ENCODE data around the gene TP53RK. TPM values are rescaled to one million over a fixed set of nuclear protein-coding genes. Genes with fewer than 3 reads are reported as not detected.

The TP53RK gene
- total and polyA plus RNA-seq, 2 of the 13 experiments (the other 11 are each of a cell fraction or from before 2014, with no cell fraction given), result 12.9 to 25.5 TPM

DNA sequence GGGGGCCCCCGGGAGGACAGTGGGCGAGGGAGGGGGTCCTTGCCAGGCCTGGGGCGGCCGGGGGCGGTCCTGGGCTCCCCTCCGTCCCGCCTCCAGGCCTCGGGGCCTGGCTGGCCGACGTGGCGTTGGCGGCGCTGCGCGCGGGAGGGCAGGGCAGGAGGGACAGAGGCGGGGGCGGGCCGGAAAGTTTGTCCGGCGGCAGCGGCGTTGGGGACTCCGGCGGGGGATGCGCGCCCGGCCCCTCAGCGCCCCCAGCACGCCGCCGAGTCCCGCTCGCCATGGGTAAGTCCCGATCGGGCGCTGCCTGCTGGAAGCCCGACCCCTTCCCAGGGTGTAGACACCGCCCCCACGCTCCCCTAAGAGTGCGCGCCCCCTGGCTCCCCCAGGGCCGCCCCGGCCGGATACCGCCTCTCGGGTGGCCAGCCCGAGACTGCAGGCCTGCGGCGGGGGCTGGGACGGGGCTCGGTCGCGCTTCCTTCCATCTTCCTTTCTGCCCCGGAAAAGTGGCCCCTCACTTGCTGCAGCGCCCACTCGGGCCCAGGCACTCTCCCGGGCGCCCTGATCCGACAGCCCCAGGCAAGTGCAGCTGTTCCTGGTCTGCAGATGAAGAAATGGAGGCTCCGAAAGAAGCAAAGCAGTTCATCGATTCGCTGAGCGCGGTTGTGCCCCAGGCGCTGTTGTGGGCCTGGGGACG lies 20.4 kb upstream of the TP53RK start, which contains the start of gene SLC2A10 (continued):
- TF ChIP-seq, protein P1, sequence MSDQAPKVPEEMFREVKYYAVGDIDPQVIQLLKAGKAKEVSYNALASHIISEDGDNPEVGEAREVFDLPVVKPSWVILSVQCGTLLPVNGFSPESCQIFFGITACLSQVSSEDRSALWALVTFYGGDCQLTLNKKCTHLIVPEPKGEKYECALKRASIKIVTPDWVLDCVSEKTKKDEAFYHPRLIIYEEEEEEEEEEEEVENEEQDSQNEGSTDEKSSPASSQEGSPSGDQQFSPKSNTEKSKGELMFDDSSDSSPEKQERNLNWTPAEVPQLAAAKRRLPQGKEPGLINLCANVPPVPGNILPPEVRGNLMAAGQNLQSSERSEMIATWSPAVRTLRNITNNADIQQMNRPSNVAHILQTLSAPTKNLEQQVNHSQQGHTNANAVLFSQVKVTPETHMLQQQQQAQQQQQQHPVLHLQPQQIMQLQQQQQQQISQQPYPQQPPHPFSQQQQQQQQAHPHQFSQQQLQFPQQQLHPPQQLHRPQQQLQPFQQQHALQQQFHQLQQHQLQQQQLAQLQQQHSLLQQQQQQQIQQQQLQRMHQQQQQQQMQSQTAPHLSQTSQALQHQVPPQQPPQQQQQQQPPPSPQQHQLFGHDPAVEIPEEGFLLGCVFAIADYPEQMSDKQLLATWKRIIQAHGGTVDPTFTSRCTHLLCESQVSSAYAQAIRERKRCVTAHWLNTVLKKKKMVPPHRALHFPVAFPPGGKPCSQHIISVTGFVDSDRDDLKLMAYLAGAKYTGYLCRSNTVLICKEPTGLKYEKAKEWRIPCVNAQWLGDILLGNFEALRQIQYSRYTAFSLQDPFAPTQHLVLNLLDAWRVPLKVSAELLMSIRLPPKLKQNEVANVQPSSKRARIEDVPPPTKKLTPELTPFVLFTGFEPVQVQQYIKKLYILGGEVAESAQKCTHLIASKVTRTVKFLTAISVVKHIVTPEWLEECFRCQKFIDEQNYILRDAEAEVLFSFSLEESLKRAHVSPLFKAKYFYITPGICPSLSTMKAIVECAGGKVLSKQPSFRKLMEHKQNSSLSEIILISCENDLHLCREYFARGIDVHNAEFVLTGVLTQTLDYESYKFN (CRISPR knock-in tag; conservative IDR thresholded peaks at IDR 0.05), result no peak; the same call in 1 of the 2 replicates
- TF ChIP-seq TAF1 (CRISPR knock-in tag; IDR thresholded peaks at IDR 0.05) (peak; percentile 66), RELA (CRISPR knock-in tag; IDR thresholded peaks at IDR 0.05) (0 out of 2 replicates have a peak, but pooled peaks have one; percentile 69), ZFP1 (CRISPR knock-in tag; IDR thresholded peaks at IDR 0.05) (no peak), PCBP2 (optimal IDR thresholded peaks at IDR 0.05; ENCODE audit: low read depth, low read length, poor library complexity, severe bottlenecking) (no peak), NBN (conservative IDR thresholded peaks at IDR 0.05) (no peak), ZNF101 (CRISPR knock-in tag; IDR thresholded peaks at IDR 0.05; ENCODE audit: borderline replicate concordance, low read depth) (no peak), ZNF563 (CRISPR knock-in tag; IDR thresholded peaks at IDR 0.05) (peak; percentile 68; the same call in 1 of the 2 replicates), CHCHD3 (CRISPR knock-in tag; IDR thresholded peaks at IDR 0.05) (no peak), ZNF891 (CRISPR knock-in tag; IDR thresholded peaks at IDR 0.05) (peak; percentile 96; the same call in 1 of the 2 replicates), FOXJ3 (CRISPR knock-in tag; IDR thresholded peaks at IDR 0.05; ENCODE audit: borderline replicate concordance) (no peak; the same call in 1 of the 2 replicates), AGO2 (optimal IDR thresholded peaks at IDR 0.05; ENCODE audit: low read depth, low read length) (peak; percentile 54), ZSCAN9 (CRISPR knock-in tag; IDR thresholded peaks at IDR 0.05; ENCODE audit: borderline replicate concordance) (peak; percentile 87), HOXD1 (CRISPR knock-in tag; IDR thresholded peaks at IDR 0.05) (peak; percentile 76; the same call in 1 of the 2 replicates), BORCS8-MEF2B (CRISPR knock-in tag; IDR thresholded peaks at IDR 0.05) (peak; percentile 82; the same call in 1 of the 2 replicates)
- TF ChIP-seq, protein P2, sequence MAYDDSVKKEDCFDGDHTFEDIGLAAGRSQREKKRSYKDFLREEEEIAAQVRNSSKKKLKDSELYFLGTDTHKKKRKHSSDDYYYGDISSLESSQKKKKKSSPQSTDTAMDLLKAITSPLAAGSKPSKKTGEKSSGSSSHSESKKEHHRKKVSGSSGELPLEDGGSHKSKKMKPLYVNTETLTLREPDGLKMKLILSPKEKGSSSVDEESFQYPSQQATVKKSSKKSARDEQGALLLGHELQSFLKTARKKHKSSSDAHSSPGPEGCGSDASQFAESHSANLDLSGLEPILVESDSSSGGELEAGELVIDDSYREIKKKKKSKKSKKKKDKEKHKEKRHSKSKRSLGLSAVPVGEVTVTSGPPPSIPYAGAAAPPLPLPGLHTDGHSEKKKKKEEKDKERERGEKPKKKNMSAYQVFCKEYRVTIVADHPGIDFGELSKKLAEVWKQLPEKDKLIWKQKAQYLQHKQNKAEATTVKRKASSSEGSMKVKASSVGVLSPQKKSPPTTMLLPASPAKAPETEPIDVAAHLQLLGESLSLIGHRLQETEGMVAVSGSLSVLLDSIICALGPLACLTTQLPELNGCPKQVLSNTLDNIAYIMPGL (CRISPR knock-in tag; IDR thresholded peaks at IDR 0.05; ENCODE audit: borderline replicate concordance in 1 of 2, low read depth in 1 of 2), result peak; percentile 83 to 96; a peak in 3 of 4 replicates
- TF ChIP-seq, protein P3, sequence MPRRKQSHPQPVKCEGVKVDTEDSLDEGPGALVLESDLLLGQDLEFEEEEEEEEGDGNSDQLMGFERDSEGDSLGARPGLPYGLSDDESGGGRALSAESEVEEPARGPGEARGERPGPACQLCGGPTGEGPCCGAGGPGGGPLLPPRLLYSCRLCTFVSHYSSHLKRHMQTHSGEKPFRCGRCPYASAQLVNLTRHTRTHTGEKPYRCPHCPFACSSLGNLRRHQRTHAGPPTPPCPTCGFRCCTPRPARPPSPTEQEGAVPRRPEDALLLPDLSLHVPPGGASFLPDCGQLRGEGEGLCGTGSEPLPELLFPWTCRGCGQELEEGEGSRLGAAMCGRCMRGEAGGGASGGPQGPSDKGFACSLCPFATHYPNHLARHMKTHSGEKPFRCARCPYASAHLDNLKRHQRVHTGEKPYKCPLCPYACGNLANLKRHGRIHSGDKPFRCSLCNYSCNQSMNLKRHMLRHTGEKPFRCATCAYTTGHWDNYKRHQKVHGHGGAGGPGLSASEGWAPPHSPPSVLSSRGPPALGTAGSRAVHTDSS (CRISPR knock-in tag; conservative IDR thresholded peaks at IDR 0.05), result no peak
- TF ChIP-seq, protein P4, sequence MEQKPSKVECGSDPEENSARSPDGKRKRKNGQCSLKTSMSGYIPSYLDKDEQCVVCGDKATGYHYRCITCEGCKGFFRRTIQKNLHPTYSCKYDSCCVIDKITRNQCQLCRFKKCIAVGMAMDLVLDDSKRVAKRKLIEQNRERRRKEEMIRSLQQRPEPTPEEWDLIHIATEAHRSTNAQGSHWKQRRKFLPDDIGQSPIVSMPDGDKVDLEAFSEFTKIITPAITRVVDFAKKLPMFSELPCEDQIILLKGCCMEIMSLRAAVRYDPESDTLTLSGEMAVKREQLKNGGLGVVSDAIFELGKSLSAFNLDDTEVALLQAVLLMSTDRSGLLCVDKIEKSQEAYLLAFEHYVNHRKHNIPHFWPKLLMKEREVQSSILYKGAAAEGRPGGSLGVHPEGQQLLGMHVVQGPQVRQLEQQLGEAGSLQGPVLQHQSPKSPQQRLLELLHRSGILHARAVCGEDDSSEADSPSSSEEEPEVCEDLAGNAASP (CRISPR knock-in tag; IDR thresholded peaks at IDR 0.05; ENCODE audit: borderline replicate concordance), result peak; percentile 74
- TF ChIP-seq, protein P5, sequence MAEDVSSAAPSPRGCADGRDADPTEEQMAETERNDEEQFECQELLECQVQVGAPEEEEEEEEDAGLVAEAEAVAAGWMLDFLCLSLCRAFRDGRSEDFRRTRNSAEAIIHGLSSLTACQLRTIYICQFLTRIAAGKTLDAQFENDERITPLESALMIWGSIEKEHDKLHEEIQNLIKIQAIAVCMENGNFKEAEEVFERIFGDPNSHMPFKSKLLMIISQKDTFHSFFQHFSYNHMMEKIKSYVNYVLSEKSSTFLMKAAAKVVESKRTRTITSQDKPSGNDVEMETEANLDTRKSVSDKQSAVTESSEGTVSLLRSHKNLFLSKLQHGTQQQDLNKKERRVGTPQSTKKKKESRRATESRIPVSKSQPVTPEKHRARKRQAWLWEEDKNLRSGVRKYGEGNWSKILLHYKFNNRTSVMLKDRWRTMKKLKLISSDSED (CRISPR knock-in tag; IDR thresholded peaks at IDR 0.05), result peak; percentile 98

All from HepG2 (cell line).